GM21390 (cell line): ENCODE measurements around the gene NARF.

ENCODE experiments used
- ATAC-seq: cut with Tn5 transposase; IDR thresholded peaks from one replicate; pipeline ENCODE4 v1.9.1; 2021; ENCODE audit not compliant: unreplicated experiment

NARF gene

GRCh38 chr17:82433560-82434215, 24.9 kb upstream of the NARF start:
- ATAC-seq = no peak

GRCh38 chr17:82434216-82434565, 24.4 kb upstream of the NARF start:
- no peak for ATAC-seq

- ATAC-seq = no peak
Measured at GRCh38 chr17:82435103-82435502, 23.4 kb upstream of the NARF start.

- no peak for ATAC-seq
Measured at GRCh38 chr17:82435601-82436583, 22.6 kb upstream of the NARF start.

GRCh38 chr17:82436601-82437324, 21.8 kb upstream of the NARF start:
- ATAC-seq = no peak

- no peak for ATAC-seq
Measured at GRCh38 chr17:82437325-82437668, 21.2 kb upstream of the NARF start.

- no peak for ATAC-seq
Measured at GRCh38 chr17:82438401-82439193, 19.9 kb upstream of the NARF start.

GRCh38 chr17:82439194-82439828, 19.2 kb upstream of the NARF start:
- no peak for ATAC-seq

- no peak for ATAC-seq
Measured at GRCh38 chr17:82439829-82440365, 18.6 kb upstream of the NARF start.

GRCh38 chr17:82440469-82440981, 18.0 kb upstream of the NARF start:
- no peak for ATAC-seq

- no peak for ATAC-seq
Measured at GRCh38 chr17:82440991-82441627, 17.4 kb upstream of the NARF start.

- ATAC-seq = no peak
Measured at GRCh38 chr17:82441691-82442487, 16.7 kb upstream of the NARF start.

GRCh38 chr17:82442643-82443464, 15.7 kb upstream of the NARF start:
- ATAC-seq = no peak

- no peak for ATAC-seq
Measured at GRCh38 chr17:82443465-82444283, 14.9 kb upstream of the NARF start.

- ATAC-seq = no peak
Measured at GRCh38 chr17:82444284-82444893, 14.2 kb upstream of the NARF start.

- no peak for ATAC-seq
Measured at GRCh38 chr17:82444941-82445521, 13.5 kb upstream of the NARF start.
